GM15510 (cell line): ENCODE results near the gene POLR3A.

Source experiments
- POLR2A ChIP-seq: IDR thresholded peaks from 3 replicates; pipeline ENCODE4 v1.6.1; 2011; ENCODE audit warnings: borderline replicate concordance; ENCODE audit not compliant: insufficient read length; ENCODE audit errors: extremely low read depth

The POLR3A gene

GRCh38 chr10:77961668-77962067 is 67.6 kb downstream of the POLR3A start:
- no peak for TF ChIP-seq POLR2A

GRCh38 chr10:77960829-77961329 is 68.4 kb downstream of the POLR3A start:
- TF ChIP-seq POLR2A: no peak

- TF ChIP-seq POLR2A: no peak
These were observed 69.3 kb downstream of the POLR3A start for GRCh38 chr10:77959887-77960455.

- no peak for TF ChIP-seq POLR2A
These were observed 69.9 kb downstream of the POLR3A start for GRCh38 chr10:77959384-77959783.

- no peak for TF ChIP-seq POLR2A
These were observed 74.2 kb downstream of the POLR3A start for GRCh38 chr10:77955136-77955535.

GRCh38 chr10:77949167-77949566 is 80.1 kb downstream of the POLR3A start:
- TF ChIP-seq POLR2A: no peak

- no peak for TF ChIP-seq POLR2A
These were observed 83.2 kb downstream of the POLR3A start for GRCh38 chr10:77946084-77946483.

GRCh38 chr10:77944519-77944918 is 84.8 kb downstream of the POLR3A start:
- TF ChIP-seq POLR2A: no peak

GRCh38 chr10:77943121-77943901 is 86.0 kb downstream of the POLR3A start:
- no peak for TF ChIP-seq POLR2A

- TF ChIP-seq POLR2A: no peak
These were observed 87.5 kb downstream of the POLR3A start for GRCh38 chr10:77941790-77942189.

- TF ChIP-seq POLR2A: no peak
These were observed 88.7 kb downstream of the POLR3A start for GRCh38 chr10:77940627-77941026.

- no peak for TF ChIP-seq POLR2A
These were observed 89.1 kb downstream of the POLR3A start for GRCh38 chr10:77940225-77940624.

- no peak for TF ChIP-seq POLR2A
These were observed 89.7 kb downstream of the POLR3A start for GRCh38 chr10:77939561-77940001.

- no peak for TF ChIP-seq POLR2A
These were observed 92.4 kb downstream of the POLR3A start for GRCh38 chr10:77936697-77937567.
